ENCODE results near the gene NDUFB10. TPM values are rescaled to one million over a fixed set of nuclear protein-coding genes. Genes with fewer than 3 reads are reported as not detected.

Gene NDUFB10
- polyA plus RNA-seq, 1 donor (not counting 4 experiments of a cell fraction or from before 2014, with no cell fraction given): 107 TPM

GRCh38 chr16:1980030-1980769 lies 20.9 kb downstream of the NDUFB10 start:
- dilution Hi-C loops (cut with MboI; ENCODE audit: extremely low pct_ligation_motif_present, low sequenced_read_pairs): no loop called here
- Histone ChIP-seq H4K20me1 (ENCODE audit: control insufficient read depth, extremely low read depth, insufficient read depth, low read length) (no peaks in the 10 kb centered on the region), H3K9me3 (ENCODE audit: control insufficient read depth, low read depth, low read length) (no peaks in the 10 kb centered on the region), H3K4me2 (ENCODE audit: control insufficient read depth, extremely low read depth, insufficient read depth, low read depth, low read length) (peak overlapping the region; percentile 61), H3K27ac (ENCODE audit: control insufficient read depth, insufficient read depth, low read length) (no peak overlapping the region), H3K9ac (ENCODE audit: control insufficient read depth, extremely low read depth, insufficient read depth, low read length) (peak overlapping the region; percentile 57), H3K27me3 (ENCODE audit: control insufficient read depth, extremely low read depth, insufficient read depth, low read length) (peaks cover 34% of the 10 kb centered on the region), H3K9me1 (ENCODE audit: control insufficient read depth, extremely low read depth, insufficient read depth, low read length) (peaks cover 2% of the 10 kb centered on the region), H2AFZ (ENCODE audit: control insufficient read depth, low read length) (no peak overlapping the region), H3K4me3 (ENCODE audit: control insufficient read depth in 2 of 3, extremely low read depth in 1 of 3, insufficient read depth in 2 of 3, low read depth in 1 of 3, low read length in 3 of 3) (peak overlapping the region; percentile 40 to 52 (median 51)), H3K79me2 (ENCODE audit: control insufficient read depth, insufficient read depth, low read length) (peaks cover 2% of the 10 kb centered on the region), H3K4me1 (ENCODE audit: control insufficient read depth, extremely low read depth, insufficient read depth, low read length) (peaks cover 32% of the 10 kb centered on the region), H3K36me3 (ENCODE audit: control insufficient read depth in 2 of 2, extremely low read depth in 1 of 2, insufficient read depth in 2 of 2, low read length in 2 of 2) (peaks cover 14 to 16% of the 10 kb centered on the region in 2 experiments)
- DNase-seq (ENCODE audit: low read depth, low spot score): no peak
- no peak for FAIRE-seq
- TF ChIP-seq EZH2 (IDR thresholded peaks at IDR 0.05; ENCODE audit: low read length) (no peak), CTCF (optimal IDR thresholded peaks at IDR 0.05 in 1 of 3, IDR thresholded peaks at IDR 0.05 in 1 of 3, conservative IDR thresholded peaks at IDR 0.05 in 1 of 3; ENCODE audit: extremely low read depth in 1 of 3, insufficient read depth in 2 of 3, low read length in 3 of 3) (no peak)

- Histone ChIP-seq H3K27me3 (ENCODE audit: control insufficient read depth, extremely low read depth, insufficient read depth, low read length) (peaks cover 34% of the 10 kb centered on the region), H2AFZ (ENCODE audit: control insufficient read depth, low read length) (no peak overlapping the region), H3K9me1 (ENCODE audit: control insufficient read depth, extremely low read depth, insufficient read depth, low read length) (peaks cover 2% of the 10 kb centered on the region), H3K27ac (ENCODE audit: control insufficient read depth, insufficient read depth, low read length) (no peak overlapping the region), H3K9me3 (ENCODE audit: control insufficient read depth, low read depth, low read length) (no peaks in the 10 kb centered on the region), H3K36me3 (ENCODE audit: control insufficient read depth in 2 of 2, extremely low read depth in 1 of 2, insufficient read depth in 2 of 2, low read length in 2 of 2) (peaks cover 11 to 19% of the 10 kb centered on the region in 2 experiments), H3K4me2 (ENCODE audit: control insufficient read depth, extremely low read depth, insufficient read depth, low read depth, low read length) (no peak overlapping the region), H3K9ac (ENCODE audit: control insufficient read depth, extremely low read depth, insufficient read depth, low read length) (no peak overlapping the region), H3K4me3 (ENCODE audit: control insufficient read depth in 2 of 3, extremely low read depth in 1 of 3, insufficient read depth in 2 of 3, low read depth in 1 of 3, low read length in 3 of 3) (no peak overlapping the region), H3K4me1 (ENCODE audit: control insufficient read depth, extremely low read depth, insufficient read depth, low read length) (peaks cover 37% of the 10 kb centered on the region), H4K20me1 (ENCODE audit: control insufficient read depth, extremely low read depth, insufficient read depth, low read length) (no peaks in the 10 kb centered on the region), H3K79me2 (ENCODE audit: control insufficient read depth, insufficient read depth, low read length) (peaks cover 2% of the 10 kb centered on the region)
- TF ChIP-seq CTCF (optimal IDR thresholded peaks at IDR 0.05 in 1 of 3, IDR thresholded peaks at IDR 0.05 in 1 of 3, conservative IDR thresholded peaks at IDR 0.05 in 1 of 3; ENCODE audit: extremely low read depth in 1 of 3, insufficient read depth in 2 of 3, low read length in 3 of 3) (no peak), EZH2 (IDR thresholded peaks at IDR 0.05; ENCODE audit: low read length) (no peak)
- FAIRE-seq (no peak), DNase-seq (ENCODE audit: low read depth, low spot score) (no peak)
- dilution Hi-C loops (cut with MboI; ENCODE audit: extremely low pct_ligation_motif_present, low sequenced_read_pairs): no loop called here
These were observed 21.4 kb downstream of the NDUFB10 start for GRCh38 chr16:1980770-1981087.
